ENCODE measurements around the gene BID.

GRCh38 chr22:17782621-17783020, 8.4 kb upstream of the BID start:
- TF ChIP-seq KDM1A (IDR thresholded peaks at IDR 0.05; ENCODE audit: borderline replicate concordance) (no peak), NBN (IDR thresholded peaks at IDR 0.05) (no peak), TCF12 (IDR thresholded peaks at IDR 0.05; ENCODE audit: low read depth, low read length) (no peak), YBX1 (IDR thresholded peaks at IDR 0.05) (no peak), CREM (IDR thresholded peaks at IDR 0.05; ENCODE audit: low read depth) (no peak), SP1 (IDR thresholded peaks at IDR 0.05; ENCODE audit: low read depth, low read length) (no peak), SIN3A (IDR thresholded peaks at IDR 0.05; ENCODE audit: low read depth, low read length) (no peak), CHD4 (IDR thresholded peaks at IDR 0.05) (no peak), CREB1 (IDR thresholded peaks at IDR 0.05; ENCODE audit: low read depth) (no peak), PML (IDR thresholded peaks at IDR 0.05; ENCODE audit: low read length) (no peak), ZBTB33 (IDR thresholded peaks at IDR 0.05) (no peak)

Data from GM12878 (cell line).